ENCODE data around the gene TACC2.

TACC2 gene

GRCh38 chr10:122152544-122152943, 163.6 kb downstream of the TACC2 start:
- no peak for DNase-seq

GRCh38 chr10:122154031-122154544, 165.1 kb downstream of the TACC2 start:
- no peak for DNase-seq

DNA sequence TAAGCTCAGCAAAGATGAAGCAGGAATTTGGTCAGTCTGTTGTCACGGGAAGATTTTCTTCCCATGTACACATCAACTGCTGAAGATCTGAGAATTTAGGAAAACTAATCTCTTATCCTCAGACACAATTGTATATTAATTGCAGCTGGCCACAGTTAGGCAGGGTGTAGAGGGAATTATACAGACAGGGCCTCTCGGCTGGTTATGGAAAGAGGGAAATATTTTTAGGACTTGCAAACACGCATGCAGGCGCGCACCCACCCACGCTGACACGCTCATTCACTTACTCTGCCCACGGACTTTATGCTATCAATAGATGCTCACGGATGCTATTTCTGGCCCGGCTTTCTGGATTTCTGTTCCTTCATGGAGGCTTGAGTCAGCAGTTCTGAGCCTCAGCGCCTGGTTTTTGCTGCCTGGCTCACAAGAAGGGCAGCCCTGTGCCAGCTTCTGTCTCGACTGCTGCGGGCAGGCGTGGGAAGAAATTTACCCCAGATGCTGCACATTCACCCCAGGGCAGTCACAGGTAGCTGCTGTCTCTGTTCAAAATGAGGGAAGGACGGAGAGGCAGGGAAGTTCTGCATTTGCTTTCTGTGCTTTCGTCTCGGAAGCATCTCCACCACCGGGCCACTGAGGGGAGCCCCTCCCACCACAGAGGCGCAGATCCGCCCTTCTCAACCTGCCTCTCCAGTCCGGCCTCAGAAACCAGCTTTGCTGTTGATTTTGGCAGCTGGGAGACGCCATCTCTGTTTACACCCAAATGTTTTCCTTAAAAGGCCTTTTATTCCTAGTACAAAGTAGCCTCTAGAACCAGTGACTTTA, 165.8 kb downstream of the TACC2 start:
- DNase-seq = no peak

- no peak for DNase-seq
Measured at GRCh38 chr10:122157451-122157850, 168.5 kb downstream of the TACC2 start.

DNA sequence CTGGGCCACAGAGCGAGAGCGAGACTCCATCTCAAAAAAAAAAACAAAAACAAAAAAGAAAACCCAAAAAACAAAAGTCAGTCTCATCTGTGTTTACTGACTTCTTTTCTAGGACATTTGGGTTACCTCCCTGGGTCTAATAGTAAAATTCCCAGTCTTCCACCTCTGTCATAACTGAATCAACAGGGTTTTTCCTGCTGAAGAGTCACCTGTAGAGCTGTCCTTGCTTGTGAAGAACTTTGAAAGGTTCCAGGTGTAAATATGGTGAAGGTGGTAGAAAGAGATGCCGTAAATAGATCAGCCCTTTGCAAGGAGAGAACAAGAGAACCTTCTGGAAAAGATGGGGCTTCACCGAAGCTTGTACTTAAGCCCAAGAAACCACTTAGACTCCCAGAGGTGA, 169.4 kb downstream of the TACC2 start:
- no peak for DNase-seq

- no peak for DNase-seq
Measured at GRCh38 chr10:122159141-122159970, 170.4 kb downstream of the TACC2 start.

- no peak for DNase-seq
Measured at GRCh38 chr10:122161795-122162194, 172.8 kb downstream of the TACC2 start.

GRCh38 chr10:122162671-122163173, 173.8 kb downstream of the TACC2 start:
- DNase-seq = no peak

GRCh38 chr10:122163174-122164022, 174.4 kb downstream of the TACC2 start:
- no peak for DNase-seq

- DNase-seq = no peak
Measured at GRCh38 chr10:122164023-122164601, 175.1 kb downstream of the TACC2 start.

DNA sequence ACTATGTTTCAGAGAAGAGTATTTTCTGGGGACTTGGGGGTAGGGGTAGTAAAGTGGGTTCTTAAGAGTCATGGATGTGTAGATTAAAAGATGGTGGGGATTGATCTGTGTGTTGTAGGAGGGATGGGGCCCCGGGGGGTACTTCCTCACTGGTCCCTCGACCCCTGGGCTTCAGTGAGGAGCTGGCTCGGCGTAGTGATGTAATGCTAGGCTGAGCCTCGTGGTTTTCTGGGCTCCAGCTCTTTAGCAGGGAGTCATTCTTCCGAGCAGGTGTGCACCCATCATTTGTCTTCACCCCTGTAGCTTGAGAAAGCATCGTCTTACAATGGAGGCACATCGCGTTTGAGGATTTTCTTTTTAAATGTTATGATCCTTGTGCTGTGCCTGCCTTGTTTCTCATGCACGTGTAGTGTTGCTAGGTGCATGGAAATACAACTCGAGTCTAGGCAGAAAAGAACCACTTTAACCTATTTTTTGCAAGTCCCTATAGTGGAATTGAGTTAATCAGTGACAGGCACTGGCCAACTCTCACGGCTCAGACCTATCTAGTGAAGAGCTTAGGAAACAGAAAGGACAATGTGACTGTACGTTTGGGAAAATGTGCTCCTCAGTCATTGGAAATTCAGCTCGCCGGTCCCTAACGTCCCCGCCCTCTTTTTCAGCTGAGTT, 176.0 kb downstream of the TACC2 start:
- DNase-seq = no peak

DNA sequence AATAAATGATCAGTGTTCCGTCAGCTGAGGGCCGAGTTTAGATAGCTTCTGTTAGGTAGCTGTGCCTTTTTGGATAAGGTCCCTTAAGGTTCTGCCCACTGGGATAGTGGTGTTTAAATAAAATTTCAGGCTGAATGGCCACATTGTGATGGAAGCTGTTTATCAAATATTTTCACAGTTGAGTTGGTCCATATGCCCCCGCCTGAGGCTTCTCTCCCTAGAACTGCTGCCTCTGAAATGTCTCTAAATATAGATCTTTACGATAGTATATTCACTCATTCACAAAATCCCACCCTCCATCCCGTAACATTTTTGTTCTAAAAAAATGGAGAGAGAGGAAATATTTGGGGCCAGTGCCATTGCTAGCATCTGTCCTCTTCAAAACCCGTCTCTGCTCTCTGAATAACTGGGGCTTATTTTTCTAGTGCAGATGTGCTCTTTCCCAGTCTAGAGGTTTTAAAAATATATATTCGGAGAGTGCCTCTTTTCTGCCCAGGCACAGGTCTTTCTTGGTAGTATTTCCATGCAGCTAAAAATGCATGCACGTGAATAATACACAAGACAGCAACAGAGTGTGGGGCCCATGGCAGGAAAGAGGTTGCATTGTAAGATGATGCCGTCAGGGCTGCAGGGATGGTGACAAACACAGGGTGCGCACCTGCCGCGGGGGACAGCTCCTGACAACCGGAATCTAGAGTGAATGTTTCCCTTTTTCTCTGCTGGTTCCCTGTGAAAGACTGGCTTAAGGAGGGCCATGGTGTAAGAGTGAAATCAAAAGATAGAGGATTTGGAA, 176.7 kb downstream of the TACC2 start:
- DNase-seq = no peak

- DNase-seq = no peak
Measured at GRCh38 chr10:122168101-122168500, 179.1 kb downstream of the TACC2 start.

- no peak for DNase-seq
Measured at GRCh38 chr10:122168598-122169394, 179.8 kb downstream of the TACC2 start.

GRCh38 chr10:122170802-122171201, 181.8 kb downstream of the TACC2 start:
- DNase-seq = no peak

- DNase-seq = no peak
Measured at GRCh38 chr10:122171302-122172075, 182.5 kb downstream of the TACC2 start.

DNA sequence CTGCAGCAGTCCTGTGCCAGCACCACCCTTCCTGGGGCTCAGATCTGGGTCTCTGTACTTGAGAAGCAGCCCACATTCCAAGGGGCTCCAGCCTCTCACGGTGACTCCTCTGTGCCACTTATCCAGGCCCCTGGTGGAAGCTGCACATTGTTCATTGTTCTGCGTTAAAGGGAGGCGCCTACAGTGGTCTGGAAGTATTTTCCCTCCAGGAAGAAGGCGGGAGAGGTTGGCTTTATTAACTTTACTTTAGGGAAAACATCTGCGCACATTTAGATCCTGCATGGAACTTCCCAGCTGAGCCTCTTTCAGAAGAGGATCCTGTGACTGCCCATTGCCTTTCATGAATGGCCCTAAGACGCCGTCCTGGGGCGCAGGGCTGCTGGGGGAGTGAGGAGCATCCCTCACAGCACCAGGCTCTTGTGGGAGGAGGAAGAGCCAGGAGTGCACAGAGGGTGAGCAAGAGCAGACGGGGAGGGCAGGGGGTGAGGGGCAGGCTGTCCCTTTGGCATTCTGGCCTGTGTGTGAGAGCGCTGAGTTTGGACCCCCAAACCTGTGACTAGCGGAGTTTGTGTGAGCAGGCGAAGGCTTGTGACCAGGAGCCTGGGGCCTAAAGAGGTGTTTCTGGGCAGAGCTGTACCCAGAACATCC, 183.5 kb downstream of the TACC2 start:
- no peak for DNase-seq

DNA sequence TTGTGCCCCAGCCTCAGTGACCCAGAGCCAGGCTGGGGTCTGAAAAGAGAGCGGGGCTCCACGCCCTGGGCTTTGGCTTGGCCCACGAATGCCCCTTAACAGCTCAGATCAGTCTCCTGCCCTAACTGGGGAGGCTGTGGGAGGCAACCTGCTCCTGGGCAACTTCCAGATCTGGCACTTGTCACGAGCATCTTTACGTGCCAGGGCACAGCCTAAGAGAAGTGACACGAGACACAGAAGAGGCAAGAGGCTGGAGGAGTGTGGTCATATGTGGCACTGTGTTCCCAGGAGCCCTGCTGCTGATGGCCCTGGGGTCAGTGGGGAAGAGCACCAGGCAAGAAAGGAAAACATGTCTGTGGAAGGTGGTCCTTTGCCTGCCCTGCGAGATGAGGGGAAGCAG, 184.4 kb downstream of the TACC2 start:
- DNase-seq = no peak

Measured in stimulated activated CD4-positive, alpha-beta T cell treated with anti-CD3 and anti-CD28 coated beads, Interleukin-4, amount 100 ng/mL, for 1 hour (primary cell).